Neural cell (in vitro differentiated cells): ENCODE data around the gene TOLLIP. TPM values are rescaled to one million over a fixed set of nuclear protein-coding genes. Genes with fewer than 3 reads are reported as not detected.

ENCODE experiments used
- H2AFZ ChIP-seq: fragments of 200-600, 300-800 bp; sonication (generic), shearing (Covaris generic); 2 replicates; pipeline ENCODE4 v1.6.0; 2014; ENCODE audit warnings: low read depth, mild to moderate bottlenecking, antibody characterized with exemption, low read length, moderate library complexity
- H3F3A ChIP-seq: fragments of 200-600 bp; shearing (Covaris generic); 2 replicates; pipeline ENCODE4 v1.6.1; 2016; ENCODE audit warnings: mild to moderate bottlenecking, moderate library complexity, mixed read lengths, antibody characterized with exemption, low read length; ENCODE audit not compliant: insufficient read depth, poor library complexity, severe bottlenecking
- H3K27ac ChIP-seq: fragments of 200-600, 300-800 bp; sonication (generic), shearing (Covaris generic); 2 replicates; pipeline ENCODE4 v1.5.1; 2014; ENCODE audit warnings: mild to moderate bottlenecking, low read length, moderate library complexity
- H3K27me3 ChIP-seq: fragments of 300-800, 200-600 bp; sonication (generic), shearing (Covaris generic); 2 replicates; pipeline ENCODE4 v1.6.0; 2014; ENCODE audit warnings: mild to moderate bottlenecking, low read depth, low read length, moderate library complexity; ENCODE audit not compliant: insufficient read depth
- H3K36me3 ChIP-seq: fragments of 300-800, 200-600 bp; sonication (generic), shearing (Covaris generic); 2 replicates; pipeline ENCODE4 v1.5.1; 2014; ENCODE audit warnings: mild to moderate bottlenecking, antibody characterized with exemption, low read length, moderate library complexity; ENCODE audit not compliant: insufficient read depth
- H3K4me2 ChIP-seq: fragments of 300-800, 200-600 bp; sonication (generic), shearing (Covaris generic); 2 replicates; pipeline ENCODE4 v1.6.0; 2014; ENCODE audit warnings: mild to moderate bottlenecking, low read length
- H3K4me3 ChIP-seq: fragments of 300-800, 200-600 bp; sonication (generic), shearing (Covaris generic); 2 replicates; pipeline ENCODE4 v1.5.1; 2014; ENCODE audit warnings: mild to moderate bottlenecking, low read length, moderate library complexity
- H3K79me2 ChIP-seq: fragments of 200-600 bp; shearing (Covaris generic); replicated peaks from 2 replicates; pipeline ENCODE4 v1.6.0; 2014; ENCODE audit warnings: mild to moderate bottlenecking, low read length, moderate library complexity; ENCODE audit not compliant: insufficient read depth
- H3K9ac ChIP-seq: fragments of 300-800, 200-600 bp; sonication (generic), shearing (Covaris generic); 2 replicates; pipeline ENCODE4 v1.6.1; 2016; ENCODE audit warnings: mild to moderate bottlenecking, low read length, mixed read lengths
- H3K9me2 ChIP-seq: fragments of 200-600 bp; shearing (Covaris generic); 2 replicates; pipeline ENCODE4 v1.6.1; 2016; ENCODE audit warnings: mild to moderate bottlenecking, low read length, mixed read lengths; ENCODE audit not compliant: insufficient read depth
- H3K9me3 ChIP-seq: fragments of 200-600, 300-800 bp; sonication (generic), shearing (Covaris generic); 2 replicates; pipeline ENCODE4 v1.6.1; 2016; ENCODE audit warnings: mild to moderate bottlenecking, mixed run types, low read length, moderate library complexity, mixed read lengths
- H4K20me1 ChIP-seq: fragments of 200-600 bp; shearing (Covaris generic); 2 replicates; pipeline ENCODE4 v1.6.1; 2016; ENCODE audit warnings: mild to moderate bottlenecking, mixed run types; ENCODE audit not compliant: insufficient read depth
- EP300 ChIP-seq: fragments of 450-650 bp; conservative IDR thresholded peaks from 2 replicates; pipeline ENCODE4 v1.6.1; 2014; ENCODE audit warnings: antibody characterized with exemption, mild to moderate bottlenecking, moderate library complexity; ENCODE audit not compliant: poor library complexity, severe bottlenecking
- EZH2 ChIP-seq: fragments of 200-600, 300-800 bp; shearing (Covaris generic), sonication (generic); IDR thresholded peaks from 2 replicates; pipeline ENCODE4 v1.6.1; 2014; ENCODE audit warnings: antibody characterized with exemption, low read length, borderline replicate concordance, mild to moderate bottlenecking; ENCODE audit not compliant: insufficient read depth, poor library complexity, severe bottlenecking
- MXI1 ChIP-seq: fragments of 450-650 bp; conservative IDR thresholded peaks from 2 replicates; pipeline ENCODE4 v1.6.1; 2014; ENCODE audit warnings: antibody characterized with exemption, mild to moderate bottlenecking; ENCODE audit not compliant: poor library complexity, severe bottlenecking
- POLR2AphosphoS5 ChIP-seq: IDR thresholded peaks from 2 replicates; pipeline ENCODE4 v1.6.1; 2012
- RAD21 ChIP-seq: fragments of 450-650 bp; conservative IDR thresholded peaks from 2 replicates; pipeline ENCODE4 v1.6.1; 2014; ENCODE audit warnings: antibody characterized with exemption, mild to moderate bottlenecking, moderate library complexity
- SMC3 ChIP-seq: fragments of 450-650 bp; conservative IDR thresholded peaks from 2 replicates; pipeline ENCODE4 v1.6.1; 2014; ENCODE audit warnings: antibody characterized with exemption, mild to moderate bottlenecking, moderate library complexity; ENCODE audit not compliant: poor library complexity
- TAF1 ChIP-seq: IDR thresholded peaks from 2 replicates; pipeline ENCODE4 v1.6.1; 2012; ENCODE audit warnings: low read depth
- polyA plus RNA-seq: library from polyadenylated mRNA; depleted of rRNA; stranded (reverse); fragments of >200 nt; gene quantifications from 2 replicates; pipeline ENCODE4 v1.2.3, GENCODE V29; 2014
- TF ChIP-seq, protein P1 (sequence below): IDR thresholded peaks from 2 replicates; pipeline ENCODE4 v1.6.1; 2012; ENCODE audit warnings: borderline replicate concordance
- TF ChIP-seq, protein P2 (sequence below): fragments of 450-650 bp; IDR thresholded peaks from 2 replicates; pipeline ENCODE4 v1.5.1; 2014; ENCODE audit warnings: antibody characterized with exemption, mild to moderate bottlenecking, moderate library complexity; ENCODE audit not compliant: poor library complexity, severe bottlenecking

The TOLLIP gene
- polyA plus RNA-seq, 1 donor from 2014 or later = 24.1 TPM

DNA sequence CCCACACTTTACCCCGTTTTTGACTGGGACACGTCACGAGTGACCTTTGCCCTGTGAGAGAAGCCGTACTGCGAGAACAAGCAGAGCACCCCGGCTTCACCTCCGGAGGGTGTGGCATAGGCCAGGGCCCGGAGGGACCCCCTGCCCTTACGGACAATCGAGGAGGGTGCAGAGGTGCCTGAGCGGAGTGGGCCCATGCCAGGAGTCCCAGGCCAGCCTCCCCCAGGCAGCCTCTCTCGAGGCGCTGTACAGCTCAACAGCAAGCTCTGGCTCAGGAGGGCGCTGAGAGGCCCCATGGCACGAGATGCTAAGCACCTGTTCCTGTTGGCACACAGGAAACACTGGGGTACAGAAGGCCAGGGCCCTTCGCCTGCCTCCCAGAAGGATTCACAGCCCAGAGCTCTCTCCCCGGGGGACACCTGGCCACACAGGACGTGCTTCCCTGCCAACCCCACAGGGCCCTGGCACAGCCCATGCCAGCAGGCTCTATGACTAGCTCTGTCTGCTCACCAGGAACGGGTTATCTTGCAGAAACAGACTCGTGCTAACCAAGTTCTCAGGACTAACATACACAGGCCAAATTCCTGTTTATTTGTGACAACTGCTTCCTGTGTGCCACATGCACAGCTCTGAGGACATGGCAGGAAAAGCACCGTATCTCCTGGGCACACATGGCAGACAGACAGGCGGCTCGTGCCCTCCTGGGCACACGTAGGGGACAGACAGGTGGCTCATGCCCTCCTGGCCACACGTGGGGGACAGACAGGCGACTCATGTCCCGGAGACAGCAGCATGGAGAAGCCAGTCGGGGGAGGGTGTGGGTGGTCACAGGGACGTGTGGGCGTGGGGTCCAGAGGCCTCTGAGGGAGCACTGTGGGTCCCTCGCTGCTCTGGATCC lies 11.6 kb downstream of the TOLLIP start:
- no peaks in the 10 kb centered on the region for H4K20me1 ChIP-seq
- H2AFZ ChIP-seq = no peak overlapping the region
- no peaks in the 10 kb centered on the region for H3K27me3 ChIP-seq
- no peak overlapping the region for H3K9ac ChIP-seq
- no peak overlapping the region for H3K4me3 ChIP-seq
- H3K79me2 ChIP-seq = peaks cover 42% of the 10 kb centered on the region
- TF ChIP-seq, protein P1, sequence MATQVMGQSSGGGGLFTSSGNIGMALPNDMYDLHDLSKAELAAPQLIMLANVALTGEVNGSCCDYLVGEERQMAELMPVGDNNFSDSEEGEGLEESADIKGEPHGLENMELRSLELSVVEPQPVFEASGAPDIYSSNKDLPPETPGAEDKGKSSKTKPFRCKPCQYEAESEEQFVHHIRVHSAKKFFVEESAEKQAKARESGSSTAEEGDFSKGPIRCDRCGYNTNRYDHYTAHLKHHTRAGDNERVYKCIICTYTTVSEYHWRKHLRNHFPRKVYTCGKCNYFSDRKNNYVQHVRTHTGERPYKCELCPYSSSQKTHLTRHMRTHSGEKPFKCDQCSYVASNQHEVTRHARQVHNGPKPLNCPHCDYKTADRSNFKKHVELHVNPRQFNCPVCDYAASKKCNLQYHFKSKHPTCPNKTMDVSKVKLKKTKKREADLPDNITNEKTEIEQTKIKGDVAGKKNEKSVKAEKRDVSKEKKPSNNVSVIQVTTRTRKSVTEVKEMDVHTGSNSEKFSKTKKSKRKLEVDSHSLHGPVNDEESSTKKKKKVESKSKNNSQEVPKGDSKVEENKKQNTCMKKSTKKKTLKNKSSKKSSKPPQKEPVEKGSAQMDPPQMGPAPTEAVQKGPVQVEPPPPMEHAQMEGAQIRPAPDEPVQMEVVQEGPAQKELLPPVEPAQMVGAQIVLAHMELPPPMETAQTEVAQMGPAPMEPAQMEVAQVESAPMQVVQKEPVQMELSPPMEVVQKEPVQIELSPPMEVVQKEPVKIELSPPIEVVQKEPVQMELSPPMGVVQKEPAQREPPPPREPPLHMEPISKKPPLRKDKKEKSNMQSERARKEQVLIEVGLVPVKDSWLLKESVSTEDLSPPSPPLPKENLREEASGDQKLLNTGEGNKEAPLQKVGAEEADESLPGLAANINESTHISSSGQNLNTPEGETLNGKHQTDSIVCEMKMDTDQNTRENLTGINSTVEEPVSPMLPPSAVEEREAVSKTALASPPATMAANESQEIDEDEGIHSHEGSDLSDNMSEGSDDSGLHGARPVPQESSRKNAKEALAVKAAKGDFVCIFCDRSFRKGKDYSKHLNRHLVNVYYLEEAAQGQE = no peak
- TF ChIP-seq RAD21 = no peak
- TF ChIP-seq EP300 = no peak
- no peak for TF ChIP-seq POLR2AphosphoS5
- TF ChIP-seq, protein P2, sequence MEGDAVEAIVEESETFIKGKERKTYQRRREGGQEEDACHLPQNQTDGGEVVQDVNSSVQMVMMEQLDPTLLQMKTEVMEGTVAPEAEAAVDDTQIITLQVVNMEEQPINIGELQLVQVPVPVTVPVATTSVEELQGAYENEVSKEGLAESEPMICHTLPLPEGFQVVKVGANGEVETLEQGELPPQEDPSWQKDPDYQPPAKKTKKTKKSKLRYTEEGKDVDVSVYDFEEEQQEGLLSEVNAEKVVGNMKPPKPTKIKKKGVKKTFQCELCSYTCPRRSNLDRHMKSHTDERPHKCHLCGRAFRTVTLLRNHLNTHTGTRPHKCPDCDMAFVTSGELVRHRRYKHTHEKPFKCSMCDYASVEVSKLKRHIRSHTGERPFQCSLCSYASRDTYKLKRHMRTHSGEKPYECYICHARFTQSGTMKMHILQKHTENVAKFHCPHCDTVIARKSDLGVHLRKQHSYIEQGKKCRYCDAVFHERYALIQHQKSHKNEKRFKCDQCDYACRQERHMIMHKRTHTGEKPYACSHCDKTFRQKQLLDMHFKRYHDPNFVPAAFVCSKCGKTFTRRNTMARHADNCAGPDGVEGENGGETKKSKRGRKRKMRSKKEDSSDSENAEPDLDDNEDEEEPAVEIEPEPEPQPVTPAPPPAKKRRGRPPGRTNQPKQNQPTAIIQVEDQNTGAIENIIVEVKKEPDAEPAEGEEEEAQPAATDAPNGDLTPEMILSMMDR = no peak
- TF ChIP-seq MXI1 = no peak
- TF ChIP-seq SMC3 = no peak
- TF ChIP-seq TAF1 = no peak
- TF ChIP-seq EZH2 = no peak
- no peaks in the 10 kb centered on the region for H3K9me3 ChIP-seq
- no peaks in the 10 kb centered on the region for H3K36me3 ChIP-seq
- no peak overlapping the region for H3K4me2 ChIP-seq
- H3K9me2 ChIP-seq = no peaks in the 10 kb centered on the region
- H3F3A ChIP-seq = no peaks in the 10 kb centered on the region
- no peak overlapping the region for H3K27ac ChIP-seq

DNA sequence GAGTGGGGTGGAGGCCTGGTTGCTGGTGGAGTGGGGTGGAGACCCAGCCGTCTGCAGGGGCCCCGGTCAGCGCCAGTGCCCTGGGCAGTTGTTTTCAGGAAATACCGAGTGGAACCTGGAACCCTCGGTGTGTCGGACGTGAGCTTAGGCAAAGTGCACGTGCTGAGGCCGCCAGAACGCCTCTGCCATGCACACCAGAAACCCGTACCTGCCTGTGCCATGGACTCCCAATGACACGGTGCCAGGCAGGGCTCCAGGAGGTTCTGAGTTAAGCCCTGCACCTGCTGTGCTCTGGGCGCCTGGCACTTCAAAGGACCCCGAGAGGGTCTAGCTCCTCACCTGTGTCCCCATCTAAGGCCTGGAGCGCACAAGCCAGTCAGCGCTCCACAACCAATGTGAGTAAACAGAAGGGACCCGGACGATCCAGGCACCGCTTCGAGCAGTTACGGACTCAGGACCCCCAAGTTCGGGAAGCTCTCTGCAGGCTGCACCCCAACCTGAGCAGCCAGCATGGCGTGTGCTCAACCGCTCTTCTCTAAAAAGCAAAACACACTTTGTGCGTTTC lies 12.3 kb downstream of the TOLLIP start:
- Histone ChIP-seq H3K27me3 (no peaks in the 10 kb centered on the region), H3K79me2 (peaks cover 36% of the 10 kb centered on the region), H3K9me3 (no peaks in the 10 kb centered on the region), H3K9me2 (no peaks in the 10 kb centered on the region), H3K36me3 (no peaks in the 10 kb centered on the region), H3F3A (no peaks in the 10 kb centered on the region), H3K4me3 (no peak overlapping the region), H2AFZ (no peak overlapping the region), H3K4me2 (no peak overlapping the region), H3K27ac (no peak overlapping the region), H3K9ac (no peak overlapping the region), H4K20me1 (no peaks in the 10 kb centered on the region)
- TF ChIP-seq SMC3 = no peak
- TF ChIP-seq TAF1 = no peak
- TF ChIP-seq EP300 = no peak
- TF ChIP-seq EZH2 = no peak
- TF ChIP-seq POLR2AphosphoS5 = no peak
- no peak for TF ChIP-seq MXI1
- TF ChIP-seq, protein P1 = no peak
- TF ChIP-seq, protein P2 = no peak
- TF ChIP-seq RAD21 = no peak
